Ascending aorta (tissue), 2 donors: ENCODE results near the gene IMMP1L. TPM values are rescaled to one million over a fixed set of nuclear protein-coding genes. Genes with fewer than 3 reads are reported as not detected.
A peak's percentile ranks its signal among the peaks of the same experiment; 100 is the strongest.

Source experiments
- DNase-seq, 2 donors: peaks; one replicate each; pipeline ENCODE4 v3.0.0-alpha.2; 2019; ENCODE audit warnings: low spot score in 2 of 2
- H3K27ac ChIP-seq, 2 donors: fragments of 200-600 bp; sonication (generic); one replicate each; pipeline ENCODE4 v1.5.1; 2016 to 2017; ENCODE audit warnings: mild to moderate bottlenecking in 1 of 2
- H3K27me3 ChIP-seq: fragments of 200-600 bp; sonication (generic); one replicate; pipeline ENCODE4 v1.5.1; 2017
- H3K36me3 ChIP-seq, 2 donors: fragments of 200-600 bp; sonication (generic); one replicate each; pipeline ENCODE4 v1.5.1; 2016
- H3K4me1 ChIP-seq, 2 donors: fragments of 200-600 bp; sonication (generic); one replicate each; pipeline ENCODE4 v1.5.1; 2016 to 2017; ENCODE audit warnings: mild to moderate bottlenecking in 1 of 2
- H3K4me3 ChIP-seq, 2 donors: fragments of 200-600 bp; sonication (generic); one replicate each; pipeline ENCODE4 v1.5.1; 2016 to 2017; ENCODE audit warnings: mild to moderate bottlenecking in 1 of 2
- H3K9me3 ChIP-seq, 2 donors: fragments of 200-600 bp; sonication (generic); one replicate each; pipeline ENCODE4 v1.5.1; 2016
- CTCF ChIP-seq, 3 experiments: fragments of 200-600 bp in 2 of 3; fragments of 450-650 bp in 1 of 3; sonication (generic) in 2 of 3; IDR thresholded peaks; one replicate each; pipeline ENCODE4 v1.5.1; 2016 to 2019; ENCODE audit warnings: antibody characterized with exemption in 3 of 3, mild to moderate bottlenecking in 1 of 3, moderate library complexity in 1 of 3
- intact Hi-C: fragments of 100-400 bp; cut with DNase I; formaldehyde crosslinking; loops from one replicate; pipeline ENCODE4 v1.15.1; 2023
- total RNA-seq: library from RNA; depleted of rRNA; stranded (reverse); fragments of >200 nt; gene quantifications from one replicate; pipeline ENCODE4 v1.1.0, GENCODE V29; 2016

IMMP1L gene
- total RNA-seq, 1 donor from 2014 or later = not detected

- TF ChIP-seq CTCF (IDR thresholded peaks at IDR 0.05) = peak in 1 of 3 experiments; percentile 30
- Histone ChIP-seq H3K4me1 (no peaks in the 10 kb centered on the region), H3K27ac (no peak overlapping the region), H3K27me3 (no peaks in the 10 kb centered on the region), H3K9me3 (no peaks in the 10 kb centered on the region), H3K4me3 (no peak overlapping the region), H3K36me3 (no peaks in the 10 kb centered on the region)
- no peak for DNase-seq
- intact Hi-C loops = no loop called here
Measured at GRCh38 chr11:31487848-31488247, 21.6 kb downstream of the IMMP1L start.

DNA sequence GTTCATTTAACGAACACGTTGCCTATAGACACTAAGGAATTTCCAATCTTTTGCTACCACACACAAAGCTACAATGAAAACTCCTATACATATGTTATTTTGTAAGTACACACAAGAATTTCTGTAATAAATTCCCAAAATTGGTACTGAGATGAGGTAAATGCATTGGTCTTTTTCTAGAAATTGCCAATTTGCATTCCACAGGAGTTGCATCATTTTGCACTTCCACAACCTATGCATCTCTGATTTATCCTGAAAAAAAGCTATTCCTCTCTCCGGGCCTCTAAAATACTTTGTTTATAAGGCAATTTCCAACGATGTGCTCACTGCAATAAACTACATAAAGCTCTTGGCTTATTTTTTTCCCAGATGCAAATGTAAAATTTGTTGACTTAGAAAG, 24.9 kb downstream of the IMMP1L start:
- Histone ChIP-seq H3K36me3 (no peaks in the 10 kb centered on the region), H3K27ac (no peak overlapping the region), H3K9me3 (no peaks in the 10 kb centered on the region), H3K27me3 (no peaks in the 10 kb centered on the region), H3K4me3 (no peak overlapping the region), H3K4me1 (no peaks in the 10 kb centered on the region)
- intact Hi-C loops = no loop called here
- DNase-seq = no peak
- TF ChIP-seq CTCF (IDR thresholded peaks at IDR 0.05) = no peak

GRCh38 chr11:31480930-31481329, 28.5 kb downstream of the IMMP1L start:
- no peaks in the 10 kb centered on the region for H3K9me3 ChIP-seq
- no peaks in the 10 kb centered on the region for H3K36me3 ChIP-seq
- intact Hi-C loops = no loop called here
- TF ChIP-seq CTCF (IDR thresholded peaks at IDR 0.05) = no peak
- H3K27me3 ChIP-seq = no peaks in the 10 kb centered on the region
- H3K4me3 ChIP-seq = no peak overlapping the region
- no peaks in the 10 kb centered on the region for H3K4me1 ChIP-seq
- H3K27ac ChIP-seq = no peak overlapping the region
- DNase-seq = no peak

DNA sequence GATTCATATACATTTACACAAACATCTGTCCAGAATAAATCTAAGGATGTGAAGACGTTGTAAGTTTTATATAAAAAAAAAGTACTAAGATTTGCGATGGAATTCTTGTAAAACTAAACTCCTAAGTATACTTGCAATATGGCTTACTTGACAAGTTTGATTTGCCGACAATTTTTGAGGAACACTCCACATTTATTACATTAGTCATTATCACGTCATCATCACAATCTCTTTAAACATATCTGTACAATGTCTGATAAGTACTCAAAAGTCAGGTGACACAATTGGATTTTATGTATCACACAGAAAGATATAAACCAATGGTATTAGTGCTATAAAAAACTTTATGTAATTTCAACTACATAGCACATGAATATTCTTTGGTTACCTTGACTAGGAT, 30.4 kb downstream of the IMMP1L start:
- Histone ChIP-seq H3K4me3 (no peak overlapping the region), H3K9me3 (no peaks in the 10 kb centered on the region), H3K27ac (no peak overlapping the region), H3K27me3 (no peaks in the 10 kb centered on the region), H3K4me1 (no peaks in the 10 kb centered on the region), H3K36me3 (no peaks in the 10 kb centered on the region)
- DNase-seq = no peak
- intact Hi-C loops = no loop called here
- TF ChIP-seq CTCF (IDR thresholded peaks at IDR 0.05) = no peak

DNA sequence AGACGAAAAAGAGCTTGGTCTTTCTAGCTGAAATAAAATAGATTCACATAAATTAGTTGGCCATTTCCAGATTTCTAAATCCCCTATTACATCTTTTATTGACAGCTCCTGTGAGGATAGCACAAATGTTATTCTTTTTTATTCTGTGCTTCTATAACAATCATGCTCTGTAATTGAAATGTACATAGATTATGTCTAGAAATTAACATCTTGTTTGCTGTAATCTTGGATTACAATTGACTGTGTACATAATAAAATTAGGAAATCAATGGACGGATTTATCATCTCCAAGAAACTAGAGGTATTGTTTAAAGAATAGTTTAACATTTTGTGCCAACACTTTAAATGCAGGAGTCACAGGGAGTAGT, 31.2 kb downstream of the IMMP1L start:
- H3K9me3 ChIP-seq = no peaks in the 10 kb centered on the region
- H3K27me3 ChIP-seq = no peaks in the 10 kb centered on the region
- TF ChIP-seq CTCF (IDR thresholded peaks at IDR 0.05) = no peak
- H3K27ac ChIP-seq = no peak overlapping the region
- intact Hi-C loops = no loop called here
- H3K36me3 ChIP-seq = no peaks in the 10 kb centered on the region
- H3K4me1 ChIP-seq = no peaks in the 10 kb centered on the region
- H3K4me3 ChIP-seq = no peak overlapping the region
- DNase-seq = no peak

DNA sequence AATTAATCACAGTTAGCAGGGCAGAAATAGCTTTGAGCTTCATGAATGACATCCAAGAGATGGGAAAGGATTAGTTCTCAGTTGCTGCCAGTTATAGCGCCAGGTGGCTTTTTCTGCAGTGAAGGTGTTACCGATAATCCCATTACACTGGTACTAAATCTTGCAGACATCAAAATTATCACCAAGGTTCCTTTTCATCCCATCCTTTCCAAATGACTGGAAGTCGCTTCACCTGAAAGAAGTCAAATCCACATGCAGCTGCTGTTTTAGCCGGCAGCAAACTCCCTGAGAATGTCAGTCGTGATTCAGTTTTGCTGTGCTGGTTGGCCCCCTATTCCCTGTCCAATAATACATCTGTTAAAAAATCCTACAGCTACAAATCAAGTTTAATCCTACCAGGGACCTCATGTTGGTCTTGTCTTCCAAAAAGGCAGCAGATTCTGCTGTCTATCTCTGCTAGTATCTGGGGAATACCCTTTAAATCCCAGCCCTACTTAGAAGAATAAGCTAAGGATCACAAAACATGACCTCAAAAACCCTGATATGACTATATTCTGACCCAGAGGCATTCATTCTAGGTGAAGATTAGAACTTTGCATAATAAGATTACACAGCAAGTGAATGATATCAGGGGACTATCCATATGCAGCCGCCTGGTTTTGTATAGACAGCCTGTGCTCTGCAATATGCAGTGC, 31.7 kb downstream of the IMMP1L start:
- H3K4me3 ChIP-seq = no peak overlapping the region
- DNase-seq = no peak
- no peak for TF ChIP-seq CTCF (IDR thresholded peaks at IDR 0.05)
- no peaks in the 10 kb centered on the region for H3K36me3 ChIP-seq
- H3K4me1 ChIP-seq = no peaks in the 10 kb centered on the region
- H3K27me3 ChIP-seq = no peaks in the 10 kb centered on the region
- H3K9me3 ChIP-seq = no peaks in the 10 kb centered on the region
- no peak overlapping the region for H3K27ac ChIP-seq
- intact Hi-C loops = no loop called here
